ENCODE data around the gene PTHLH.

DNA sequence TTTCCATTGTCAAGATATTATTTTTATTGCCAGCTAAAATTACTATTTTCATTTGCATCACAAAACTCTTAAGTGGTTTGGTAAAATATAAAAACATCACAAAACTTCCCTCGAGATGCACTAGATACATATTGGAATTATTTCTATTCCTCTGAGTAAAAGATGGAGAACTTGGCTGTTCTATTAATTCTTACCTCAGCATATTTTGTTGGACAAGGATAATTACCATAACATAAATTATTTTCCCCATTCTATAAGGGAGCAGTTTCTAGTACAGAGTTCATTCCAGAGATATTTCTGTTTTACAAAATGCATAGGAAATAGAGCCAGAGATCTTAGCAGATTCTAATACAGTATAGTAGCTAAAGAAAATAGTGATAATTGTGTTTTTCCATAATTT is 42.6 kb upstream of the PTHLH start:
- TF ChIP-seq POLR2A (IDR thresholded peaks at IDR 0.05) = no peak
- TF ChIP-seq, protein P1, sequence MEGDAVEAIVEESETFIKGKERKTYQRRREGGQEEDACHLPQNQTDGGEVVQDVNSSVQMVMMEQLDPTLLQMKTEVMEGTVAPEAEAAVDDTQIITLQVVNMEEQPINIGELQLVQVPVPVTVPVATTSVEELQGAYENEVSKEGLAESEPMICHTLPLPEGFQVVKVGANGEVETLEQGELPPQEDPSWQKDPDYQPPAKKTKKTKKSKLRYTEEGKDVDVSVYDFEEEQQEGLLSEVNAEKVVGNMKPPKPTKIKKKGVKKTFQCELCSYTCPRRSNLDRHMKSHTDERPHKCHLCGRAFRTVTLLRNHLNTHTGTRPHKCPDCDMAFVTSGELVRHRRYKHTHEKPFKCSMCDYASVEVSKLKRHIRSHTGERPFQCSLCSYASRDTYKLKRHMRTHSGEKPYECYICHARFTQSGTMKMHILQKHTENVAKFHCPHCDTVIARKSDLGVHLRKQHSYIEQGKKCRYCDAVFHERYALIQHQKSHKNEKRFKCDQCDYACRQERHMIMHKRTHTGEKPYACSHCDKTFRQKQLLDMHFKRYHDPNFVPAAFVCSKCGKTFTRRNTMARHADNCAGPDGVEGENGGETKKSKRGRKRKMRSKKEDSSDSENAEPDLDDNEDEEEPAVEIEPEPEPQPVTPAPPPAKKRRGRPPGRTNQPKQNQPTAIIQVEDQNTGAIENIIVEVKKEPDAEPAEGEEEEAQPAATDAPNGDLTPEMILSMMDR (IDR thresholded peaks at IDR 0.05 in 4 of 5, conservative IDR thresholded peaks at IDR 0.05 in 1 of 5) = no peak
